Forelimb muscle (tissue), 1 donor: ENCODE results near the gene SYNPO. TPM values are rescaled to one million over a fixed set of nuclear protein-coding genes. Genes with fewer than 3 reads are reported as not detected.
A peak's percentile ranks its signal among the peaks of the same experiment; 100 is the strongest.

Experiments
- DNase-seq: peaks from one replicate; pipeline ENCODE4 v3.0.0-alpha.2; 2013; ENCODE audit warnings: low read depth
- polyA plus RNA-seq: library from polyadenylated mRNA; unstranded; fragments of 120-200 nt; gene quantifications from one replicate; pipeline ENCODE4 v1.2.1, GENCODE V29; 2013; ENCODE audit not compliant: insufficient read length

Gene SYNPO
- polyA plus RNA-seq, 1 donor: 32.3 TPM

- peak; percentile 61 for DNase-seq
These were observed 16.0 kb downstream of the SYNPO start for GRCh38 chr5:150656191-150657132.

GRCh38 chr5:150658121-150658520, 17.7 kb downstream of the SYNPO start:
- no peak for DNase-seq

GRCh38 chr5:150658699-150659265, 18.3 kb downstream of the SYNPO start:
- DNase-seq: no peak

GRCh38 chr5:150659360-150660107, 19.1 kb downstream of the SYNPO start:
- DNase-seq: no peak

- DNase-seq: no peak
These were observed 19.8 kb downstream of the SYNPO start for GRCh38 chr5:150660108-150660831.

DNA sequence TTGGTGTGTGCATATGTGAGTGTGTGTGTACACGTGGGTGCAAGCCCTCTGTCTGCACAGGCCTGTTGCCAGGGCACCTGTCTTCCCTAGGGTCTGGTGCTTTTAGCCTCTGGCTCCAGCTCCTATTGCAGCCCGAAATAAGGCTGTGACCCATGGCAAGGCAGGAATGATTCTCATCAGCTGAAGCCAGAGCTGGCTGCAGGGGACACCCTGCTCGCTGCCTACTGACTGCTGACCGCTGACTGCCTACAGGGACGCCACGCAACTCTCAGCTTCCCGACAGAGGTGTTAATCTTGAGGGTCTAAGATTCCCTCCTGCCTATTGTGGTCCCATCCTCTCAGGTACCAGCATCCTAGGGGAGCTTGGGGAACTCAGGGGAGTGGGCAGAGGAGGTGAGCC, 20.6 kb downstream of the SYNPO start, which contains the start of gene MYOZ3:
TSS of gene MYOZ3 (plus strand) at position 166 of the 400 bp plus-strand sequence. CDS start 1,691 bp downstream, outside the sequence.
- no peak for DNase-seq

DNA sequence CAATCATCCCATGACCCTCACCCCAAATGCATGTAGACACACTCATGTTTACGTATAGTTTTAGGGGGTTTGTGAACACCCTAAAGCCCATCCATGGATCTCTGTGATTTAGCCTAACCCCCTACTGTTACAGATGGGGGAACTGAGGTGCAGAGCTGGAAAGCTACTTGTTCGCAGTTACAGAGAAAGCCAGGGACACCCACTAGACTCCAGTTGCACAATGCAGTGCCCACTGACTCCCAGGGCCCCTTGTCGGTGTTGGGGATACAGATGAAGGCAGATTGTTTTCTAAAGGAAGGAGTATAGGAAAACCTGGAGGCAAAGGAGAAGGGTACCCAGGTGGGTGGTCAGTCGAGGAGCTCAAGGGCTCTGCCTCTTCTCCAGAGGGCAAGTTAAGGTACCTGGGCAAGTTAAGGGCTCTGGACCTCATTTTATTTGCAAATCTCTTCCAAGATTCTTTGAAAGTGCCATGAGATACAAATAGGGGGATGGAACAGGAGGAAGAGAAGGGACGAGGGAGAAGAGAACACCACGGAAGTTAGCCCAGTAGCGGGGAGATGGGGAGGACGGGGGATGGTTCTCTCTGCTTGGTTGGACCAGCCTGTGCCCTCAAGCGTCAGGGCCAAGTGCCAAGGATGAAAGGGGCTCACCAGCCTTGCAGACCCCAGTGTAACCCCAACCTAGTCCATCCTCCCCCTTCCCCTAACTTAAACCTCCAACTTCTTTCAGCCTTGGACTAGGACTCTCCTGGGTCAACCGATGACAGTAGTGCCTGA, 21.5 kb downstream of the SYNPO start:
- no peak for DNase-seq

DNA sequence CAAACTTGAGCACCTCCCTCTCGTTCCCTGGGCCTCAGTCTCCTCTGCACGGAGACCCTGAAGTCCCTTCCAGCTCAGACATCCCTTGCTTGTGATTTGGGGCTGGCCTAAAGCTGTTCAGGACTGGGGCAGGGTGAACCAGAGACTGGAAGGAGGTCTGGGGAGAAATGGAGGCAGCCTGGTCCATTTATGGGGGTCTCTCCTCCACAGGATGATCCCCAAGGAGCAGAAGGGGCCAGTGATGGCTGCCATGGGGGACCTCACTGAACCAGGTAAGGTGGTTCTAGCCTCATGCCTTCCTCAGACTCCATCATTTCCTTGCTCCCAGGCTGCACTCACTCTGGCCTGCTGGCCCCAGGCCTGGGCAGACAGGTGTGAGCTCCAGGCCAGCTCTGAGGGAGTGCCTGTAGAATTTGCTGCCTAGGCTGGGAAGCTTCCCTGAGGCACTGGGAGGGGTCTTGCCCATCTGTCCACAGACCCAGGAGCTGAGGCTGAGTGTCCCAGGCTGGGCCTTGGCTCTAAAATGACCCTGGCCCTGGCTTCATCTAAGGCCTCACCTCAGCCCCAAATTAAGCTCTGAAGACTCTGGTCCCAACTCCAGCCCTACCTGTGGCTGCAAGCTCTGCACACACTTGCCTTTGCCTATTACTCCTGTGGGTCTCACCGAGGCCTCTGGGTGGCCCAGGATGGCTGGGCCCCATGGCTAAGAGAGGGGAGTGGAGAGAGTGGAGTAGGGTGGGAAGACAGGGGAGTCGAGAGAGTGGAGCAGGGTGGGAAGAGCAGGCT, 22.5 kb downstream of the SYNPO start:
- DNase-seq: no peak

GRCh38 chr5:150663936-150664335, 23.5 kb downstream of the SYNPO start:
- no peak for DNase-seq

- no peak for DNase-seq
These were observed 24.6 kb downstream of the SYNPO start for GRCh38 chr5:150665044-150665443.

GRCh38 chr5:150670275-150670947, 30.0 kb downstream of the SYNPO start:
- DNase-seq: no peak

DNA sequence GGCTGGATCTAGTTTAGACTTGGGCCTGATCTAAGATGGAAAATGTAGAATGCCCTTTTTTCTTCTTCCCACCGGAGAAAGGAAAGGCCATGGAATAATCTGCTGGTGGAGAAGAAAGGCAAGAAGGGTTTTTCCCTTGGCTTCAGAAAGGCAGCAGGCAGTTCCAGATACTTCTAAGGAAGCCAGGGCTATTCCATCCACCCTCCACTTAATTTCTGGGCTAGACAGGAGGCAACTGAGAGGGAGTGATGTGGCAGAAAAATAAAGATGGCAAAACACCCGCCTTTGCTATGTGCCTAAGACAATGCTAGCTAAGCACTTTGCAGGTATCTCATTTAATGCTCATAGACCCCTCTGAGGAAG, 30.5 kb downstream of the SYNPO start:
- DNase-seq: no peak

DNA sequence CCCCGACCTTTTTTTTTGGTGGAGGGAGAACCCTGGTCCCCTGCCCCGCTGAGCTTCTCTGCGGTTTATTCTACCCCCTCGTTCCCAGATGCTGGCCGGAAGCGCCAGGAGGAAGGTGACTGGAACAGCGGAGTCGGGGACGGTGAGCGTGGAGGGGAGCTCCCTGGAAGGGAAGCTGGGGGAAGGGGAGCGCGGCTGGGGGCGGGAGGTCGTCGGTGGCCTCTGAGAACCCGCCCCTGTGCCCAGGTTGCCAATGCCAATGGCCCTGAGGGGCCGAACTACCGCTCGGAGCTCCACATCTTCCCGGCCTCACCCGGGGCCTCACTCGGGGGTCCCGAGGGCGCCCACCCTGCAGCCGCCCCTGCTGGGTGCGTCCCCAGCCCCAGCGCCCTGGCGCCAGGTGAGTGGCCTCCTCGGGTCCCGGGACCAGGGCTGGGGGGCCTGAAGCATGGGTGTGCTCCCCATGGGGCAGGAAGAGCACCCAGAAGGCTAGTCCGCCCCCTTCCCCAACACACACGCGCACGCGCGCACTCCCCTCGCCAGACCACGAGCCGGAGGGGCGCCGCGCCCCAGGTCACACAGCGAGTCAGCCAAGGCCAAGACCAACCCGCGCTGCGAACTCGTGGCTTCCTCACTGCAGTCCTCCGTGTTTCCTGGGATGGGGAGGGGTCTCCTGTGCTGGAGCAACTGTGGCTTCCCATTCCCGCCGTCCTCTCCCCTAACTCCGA, 31.2 kb downstream of the SYNPO start:
- DNase-seq: no peak

- no peak for DNase-seq
These were observed 31.9 kb downstream of the SYNPO start for GRCh38 chr5:150672237-150672883.

GRCh38 chr5:150672884-150673275, 32.4 kb downstream of the SYNPO start:
- DNase-seq: no peak

GRCh38 chr5:150674341-150674821, 33.9 kb downstream of the SYNPO start:
- DNase-seq: peak; percentile 66

DNA sequence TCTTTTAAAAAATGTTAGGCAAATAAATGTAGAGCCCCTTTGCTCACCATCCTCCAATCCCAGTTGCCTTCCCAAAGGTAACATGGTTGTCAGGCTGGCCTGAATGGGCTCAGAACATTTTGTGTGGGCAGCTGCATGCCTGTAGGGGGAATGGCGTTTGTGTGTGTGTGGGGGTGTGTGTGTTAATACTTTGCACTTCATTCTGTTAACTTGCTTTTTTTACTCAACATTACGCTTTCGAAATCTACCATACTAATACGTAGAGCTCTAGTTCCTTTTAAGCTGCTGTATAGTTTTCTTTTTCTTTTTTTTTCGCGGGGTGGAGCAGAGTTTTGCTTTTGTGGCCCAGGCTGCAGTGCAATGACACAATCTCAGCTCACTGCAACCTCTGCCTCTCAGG, 34.6 kb downstream of the SYNPO start:
- no peak for DNase-seq

- DNase-seq: no peak
These were observed 36.1 kb downstream of the SYNPO start for GRCh38 chr5:150676578-150676977.
